GM12874 (cell line): ENCODE results near the gene SPC25.

Experiments
- CTCF ChIP-seq: IDR thresholded peaks from 2 replicates; pipeline ENCODE4 v1.5.1; 2011; ENCODE audit warnings: low read depth, mild to moderate bottlenecking, control low read depth, low read length, moderate library complexity; ENCODE audit not compliant: insufficient read depth

SPC25 gene

GRCh38 chr2:168896783-168897182 lies 6.6 kb upstream of the SPC25 start:
- TF ChIP-seq CTCF = no peak

- TF ChIP-seq CTCF = no peak
Observed at GRCh38 chr2:168895771-168896170, 5.5 kb upstream of the SPC25 start.

GRCh38 chr2:168894720-168895119 lies 4.5 kb upstream of the SPC25 start:
- TF ChIP-seq CTCF = no peak

- no peak for TF ChIP-seq CTCF
Observed at GRCh38 chr2:168894101-168894500, 3.9 kb upstream of the SPC25 start.

GRCh38 chr2:168892327-168892726 lies 2.1 kb upstream of the SPC25 start:
- no peak for TF ChIP-seq CTCF

- TF ChIP-seq CTCF = no peak
Observed at GRCh38 chr2:168889635-168890005, 610 bp downstream of the SPC25 start.

GRCh38 chr2:168884975-168885374 lies 5.3 kb downstream of the SPC25 start:
- no peak for TF ChIP-seq CTCF

- no peak for TF ChIP-seq CTCF
Observed at GRCh38 chr2:168874368-168875054, 15.7 kb downstream of the SPC25 start.
